ENCODE measurements around the gene RIMBP2. TPM values are rescaled to one million over a fixed set of nuclear protein-coding genes. Genes with fewer than 3 reads are reported as not detected.
"Not testable (repeated sequence)": the region's sequence is repeated elsewhere in the genome, so short reads cannot be mapped to it uniquely, and the experiment has no call there.

Gene RIMBP2
- total RNA-seq, 5 donors from 2014 or later (not counting 1 experiment from before 2014, with no cell fraction given): 0.10 to 0.38 TPM; not detected in 3

DNA sequence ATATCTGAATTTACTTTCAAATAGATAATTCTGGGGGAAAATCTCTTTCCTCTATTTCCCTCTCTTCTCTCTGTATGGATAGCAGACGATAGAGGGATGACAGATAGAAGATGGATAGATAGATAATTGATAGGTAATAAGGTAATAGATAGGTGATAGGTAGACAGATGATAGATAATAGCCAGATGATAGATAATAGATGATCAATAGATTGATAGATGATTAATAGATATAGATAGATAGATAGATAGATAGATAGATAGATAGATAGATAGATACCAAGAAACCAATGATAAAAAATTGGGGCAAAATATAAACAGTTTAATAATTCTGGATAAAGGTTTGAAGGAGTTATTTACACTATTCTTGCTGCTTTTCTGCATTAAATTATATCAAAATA is 26.6 kb upstream of the RIMBP2 start:
- Histone ChIP-seq H3K36me3 (ENCODE audit: control insufficient read depth in 2 of 2, extremely low read depth in 1 of 2, insufficient read depth in 1 of 2, low read length in 1 of 2) (no peaks in the 10 kb centered on the region), H3K27me3 (replicated peaks in 1 of 2; ENCODE audit: control insufficient read depth in 2 of 2, extremely low read depth in 1 of 2, insufficient read depth in 2 of 2, low read length in 1 of 2) (peaks cover 0 to 30% of the 10 kb centered on the region in 2 experiments), H3K27ac (ENCODE audit: low read length) (no peak overlapping the region), H3K4me3 (ENCODE audit: control insufficient read depth in 1 of 2, extremely low read depth in 1 of 2, low read length in 1 of 2) (no peak overlapping the region), H3K4me1 (ENCODE audit: control insufficient read depth in 1 of 2, extremely low read depth in 1 of 2, insufficient read depth in 2 of 2, low read length in 2 of 2) (peaks cover 0 to under 1% of the 10 kb centered on the region in 2 experiments), H3K9me3 (peaks cover 2% of the 10 kb centered on the region)
- peaks cover 22 to 24% of the 10 kb centered on the region in 2 donors for H3K27me3 Mint-ChIP-seq
- peaks cover under 1 to 1% (median under 1%) of the 10 kb centered on the region in 3 donors for H3K4me1 Mint-ChIP-seq
- peaks cover 0 to 15% (median 2%) of the 10 kb centered on the region in 3 donors for H3K9me3 Mint-ChIP-seq
- no peaks in the 10 kb centered on the region for H3K36me3 Mint-ChIP-seq
- no peak for DNase-seq
- H3K4me3 Mint-ChIP-seq: no peak overlapping the region
- WGBS (ENCODE audit: insufficient coverage): no CpG with 5 or more reads among the region's 1 CpG
- no peak overlapping the region for H3K27ac Mint-ChIP-seq
- POLR2A ChIA-PET: no interaction called here
- no peak for ATAC-seq (replicated peaks in 1 of 4)
- CTCF ChIA-PET: no interaction called here

GRCh38 chr12:130742112-130742511 is 26.0 kb upstream of the RIMBP2 start:
- POLR2A ChIA-PET: no interaction called here
- peaks cover 27 to 28% of the 10 kb centered on the region in 2 donors for H3K27me3 Mint-ChIP-seq

GRCh38 chr12:130739571-130739970 is 23.5 kb upstream of the RIMBP2 start:
- no peak overlapping the region for H3K4me3 Mint-ChIP-seq
- H3K27me3 ChIP-seq (replicated peaks in 1 of 2; ENCODE audit: control insufficient read depth in 2 of 2, extremely low read depth in 1 of 2, insufficient read depth in 2 of 2, low read length in 1 of 2): peaks cover 0 to 21% of the 10 kb centered on the region in 2 experiments
- peaks cover 30 to 36% of the 10 kb centered on the region in 2 donors for H3K27me3 Mint-ChIP-seq
- ATAC-seq (replicated peaks in 1 of 4) (no peak), DNase-seq (no peak)
- H3K27ac ChIP-seq (ENCODE audit: low read length): no peak overlapping the region
- CTCF ChIA-PET: no interaction called here
- no peak overlapping the region for H3K27ac Mint-ChIP-seq
- H3K9me3 Mint-ChIP-seq: peaks cover 0 to 15% (median 2%) of the 10 kb centered on the region in 3 donors
- no peaks in the 10 kb centered on the region for H3K4me1 Mint-ChIP-seq
- no peaks in the 10 kb centered on the region for H3K36me3 ChIP-seq (ENCODE audit: control insufficient read depth in 2 of 2, extremely low read depth in 1 of 2, insufficient read depth in 1 of 2, low read length in 1 of 2)
- 64% methylated on average over 5 of the region's 10 CpGs for WGBS (ENCODE audit: insufficient coverage)
- peaks cover 2% of the 10 kb centered on the region for H3K9me3 ChIP-seq
- POLR2A ChIA-PET: no interaction called here
- no peak overlapping the region for H3K4me3 ChIP-seq (ENCODE audit: control insufficient read depth in 1 of 2, extremely low read depth in 1 of 2, low read length in 1 of 2)
- H3K36me3 Mint-ChIP-seq: no peaks in the 10 kb centered on the region
- no peaks in the 10 kb centered on the region for H3K4me1 ChIP-seq (ENCODE audit: control insufficient read depth in 1 of 2, extremely low read depth in 1 of 2, insufficient read depth in 2 of 2, low read length in 2 of 2)

More at GRCh38 chr12:130742112-130742511, 26.0 kb upstream of the RIMBP2 start:
- WGBS (ENCODE audit: insufficient coverage): 86% methylated on average over 10 of the region's 12 CpGs
- Mint-ChIP-seq H3K27ac (no peak overlapping the region), H3K36me3 (no peaks in the 10 kb centered on the region), H3K4me1 (no peaks in the 10 kb centered on the region), H3K4me3 (no peak overlapping the region), H3K9me3 (peaks cover 0 to 15% (median 2%) of the 10 kb centered on the region in 3 donors)
- no peaks in the 10 kb centered on the region for H3K4me1 ChIP-seq (ENCODE audit: control insufficient read depth in 1 of 2, extremely low read depth in 1 of 2, insufficient read depth in 2 of 2, low read length in 2 of 2)
- H3K27ac ChIP-seq (ENCODE audit: low read length): no peak overlapping the region
- DNase-seq (no peak), ATAC-seq (replicated peaks in 1 of 4) (no peak)
- peaks cover 2% of the 10 kb centered on the region for H3K9me3 ChIP-seq
- CTCF ChIA-PET: no interaction called here
- peaks cover 0 to 27% of the 10 kb centered on the region in 2 experiments for H3K27me3 ChIP-seq (replicated peaks in 1 of 2; ENCODE audit: control insufficient read depth in 2 of 2, extremely low read depth in 1 of 2, insufficient read depth in 2 of 2, low read length in 1 of 2)
- H3K4me3 ChIP-seq (ENCODE audit: control insufficient read depth in 1 of 2, extremely low read depth in 1 of 2, low read length in 1 of 2): no peak overlapping the region
- no peaks in the 10 kb centered on the region for H3K36me3 ChIP-seq (ENCODE audit: control insufficient read depth in 2 of 2, extremely low read depth in 1 of 2, insufficient read depth in 1 of 2, low read length in 1 of 2)

DNA sequence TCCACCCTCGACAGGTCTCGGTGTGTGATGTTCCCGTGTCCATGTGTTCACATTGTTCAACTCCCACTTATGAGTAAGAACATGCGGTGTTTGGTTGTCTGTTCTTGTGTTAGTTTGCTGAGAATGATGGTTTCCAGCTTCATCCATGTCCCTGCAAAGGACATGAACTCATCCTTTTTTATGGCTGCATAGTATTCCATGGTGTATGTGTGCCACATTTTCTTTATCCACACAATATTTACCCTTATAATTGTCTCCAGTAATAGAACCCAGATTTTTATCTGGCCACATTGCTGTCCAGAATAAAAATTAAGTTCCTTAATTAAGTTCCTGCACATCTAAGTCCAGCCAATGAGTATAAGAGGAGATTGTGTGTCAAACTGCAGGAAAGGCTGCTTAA is 22.3 kb upstream of the RIMBP2 start:
- not testable (repeated sequence) for DNase-seq, H3K4me3 Mint-ChIP-seq

GRCh38 chr12:130737731-130738130 is 21.6 kb upstream of the RIMBP2 start:
- Histone ChIP-seq H3K27me3 (replicated peaks in 1 of 2; ENCODE audit: control insufficient read depth in 2 of 2, extremely low read depth in 1 of 2, insufficient read depth in 2 of 2, low read length in 1 of 2) (peaks cover 0 to 22% of the 10 kb centered on the region in 2 experiments), H3K4me3 (ENCODE audit: control insufficient read depth in 1 of 2, extremely low read depth in 1 of 2, low read length in 1 of 2) (no peak overlapping the region), H3K36me3 (ENCODE audit: control insufficient read depth in 2 of 2, extremely low read depth in 1 of 2, insufficient read depth in 1 of 2, low read length in 1 of 2) (no peaks in the 10 kb centered on the region), H3K4me1 (ENCODE audit: control insufficient read depth in 1 of 2, extremely low read depth in 1 of 2, insufficient read depth in 2 of 2, low read length in 2 of 2) (no peaks in the 10 kb centered on the region), H3K27ac (ENCODE audit: low read length) (no peak overlapping the region), H3K9me3 (peaks cover 2% of the 10 kb centered on the region)
- H3K4me1 Mint-ChIP-seq: no peaks in the 10 kb centered on the region
- 73% methylated on average over 11 of the region's 14 CpGs for WGBS (ENCODE audit: insufficient coverage)
- DNase-seq: no peak
- no peaks in the 10 kb centered on the region for H3K36me3 Mint-ChIP-seq
- no peak for ATAC-seq (replicated peaks in 1 of 4)
- peaks cover 0 to 7% (median 2%) of the 10 kb centered on the region in 3 donors for H3K9me3 Mint-ChIP-seq
- peaks cover 21 to 41% of the 10 kb centered on the region in 2 donors for H3K27me3 Mint-ChIP-seq
- H3K4me3 Mint-ChIP-seq: no peak overlapping the region
- ChIA-PET CTCF (interaction anchor here in 1 of 2 donors (1.0 kb wide), 1 partner anchor 9 kb away, joined by 4 read pairs; no protein-coding TSS in a partner anchor), POLR2A (no interaction called here)
- H3K27ac Mint-ChIP-seq: no peak overlapping the region

More for the DNA sequence above, 22.3 kb upstream of the RIMBP2 start:
- H3K36me3 ChIP-seq (ENCODE audit: control insufficient read depth in 2 of 2, extremely low read depth in 1 of 2, insufficient read depth in 1 of 2, low read length in 1 of 2); H3K27ac Mint-ChIP-seq; H3K9me3 Mint-ChIP-seq; H3K4me1 ChIP-seq (ENCODE audit: control insufficient read depth in 1 of 2, extremely low read depth in 1 of 2, insufficient read depth in 2 of 2, low read length in 2 of 2); CTCF ChIA-PET; H3K36me3 Mint-ChIP-seq; H3K4me3 ChIP-seq (ENCODE audit: control insufficient read depth in 1 of 2, extremely low read depth in 1 of 2, low read length in 1 of 2); H3K27ac ChIP-seq (ENCODE audit: low read length); H3K4me1 Mint-ChIP-seq; POLR2A ChIA-PET; H3K9me3 ChIP-seq; ATAC-seq (replicated peaks in 1 of 4): not testable (repeated sequence)
- whole genome bisulfite sequencing (ENCODE audit: insufficient coverage): no CpG with 5 or more reads among the region's 4 CpGs
- H3K27me3 Mint-ChIP-seq: peaks cover 21 to 41% of the 10 kb centered on the region in 2 donors
- peaks cover 0 to 21% of the 10 kb centered on the region in 2 experiments for H3K27me3 ChIP-seq (replicated peaks in 1 of 2; ENCODE audit: control insufficient read depth in 2 of 2, extremely low read depth in 1 of 2, insufficient read depth in 2 of 2, low read length in 1 of 2)

GRCh38 chr12:130729344-130729743 is 13.2 kb upstream of the RIMBP2 start:
- no peaks in the 10 kb centered on the region for H3K9me3 ChIP-seq
- POLR2A ChIA-PET: no interaction called here
- Mint-ChIP-seq H3K4me1 (no peaks in the 10 kb centered on the region), H3K4me3 (no peak overlapping the region), H3K36me3 (no peaks in the 10 kb centered on the region), H3K27ac (no peak overlapping the region), H3K9me3 (peaks cover 0 to 17% (median 11%) of the 10 kb centered on the region in 3 donors), H3K27me3 (peaks cover 8 to 14% of the 10 kb centered on the region in 2 donors)
- no peak for DNase-seq
- no peaks in the 10 kb centered on the region for H3K4me1 ChIP-seq (ENCODE audit: control insufficient read depth in 1 of 2, extremely low read depth in 1 of 2, insufficient read depth in 2 of 2, low read length in 2 of 2)
- no peaks in the 10 kb centered on the region for H3K36me3 ChIP-seq (ENCODE audit: control insufficient read depth in 2 of 2, extremely low read depth in 1 of 2, insufficient read depth in 1 of 2, low read length in 1 of 2)
- 78% methylated on average over 2 of the region's 9 CpGs for WGBS (ENCODE audit: insufficient coverage)
- H3K4me3 ChIP-seq (ENCODE audit: control insufficient read depth in 1 of 2, extremely low read depth in 1 of 2, low read length in 1 of 2): no peak overlapping the region
- H3K27ac ChIP-seq (ENCODE audit: low read length): no peak overlapping the region
- CTCF ChIA-PET: no interaction called here
- ATAC-seq (replicated peaks in 1 of 4): no peak
- H3K27me3 ChIP-seq (replicated peaks in 1 of 2; ENCODE audit: control insufficient read depth in 2 of 2, extremely low read depth in 1 of 2, insufficient read depth in 2 of 2, low read length in 1 of 2): peaks cover 0 to 11% of the 10 kb centered on the region in 2 experiments

Data from T-cell (primary cell).